DOHH2 (cell line): ENCODE data around the gene OR5B3.

ENCODE experiments used
- H3F3A ChIP-seq: fragments of 200-600 bp; sonication (generic), shearing (Covaris generic); 2 replicates; pipeline ENCODE4 v1.6.0; 2016; ENCODE audit warnings: antibody characterized with exemption, mild to moderate bottlenecking; ENCODE audit not compliant: control insufficient read depth, insufficient read depth
- H3K27ac ChIP-seq: fragments of 200-600 bp; sonication (generic); 2 replicates; pipeline ENCODE4 v1.5.1; 2014; ENCODE audit warnings: low read depth, mild to moderate bottlenecking, low read length, moderate library complexity
- H3K27me3 ChIP-seq: fragments of 200-600 bp; sonication (generic); 2 replicates; pipeline ENCODE4 v1.6.1; 2014; ENCODE audit warnings: mild to moderate bottlenecking, low read length, mixed read lengths; ENCODE audit not compliant: control insufficient read depth
- H3K36me3 ChIP-seq: fragments of 200-600 bp; sonication (generic); 2 replicates; pipeline ENCODE4 v1.6.1; 2014; ENCODE audit warnings: mild to moderate bottlenecking, low read length, moderate library complexity, mixed read lengths; ENCODE audit not compliant: control insufficient read depth
- H3K4me1 ChIP-seq: fragments of 200-600 bp; sonication (generic); 2 replicates; pipeline ENCODE4 v1.6.1; 2014; ENCODE audit warnings: mild to moderate bottlenecking, low read length, mixed read lengths; ENCODE audit not compliant: control insufficient read depth
- H3K4me2 ChIP-seq: fragments of 200-600 bp; sonication (generic); 2 replicates; pipeline ENCODE4 v1.6.0; 2014; ENCODE audit warnings: mild to moderate bottlenecking, low read length, moderate library complexity
- H3K4me3 ChIP-seq: fragments of 200-600 bp; sonication (generic); 2 replicates; pipeline ENCODE4 v1.5.1; 2014; ENCODE audit warnings: mild to moderate bottlenecking, low read length, mixed read lengths
- H3K79me2 ChIP-seq: fragments of 200-600 bp; sonication (generic); 2 replicates; pipeline ENCODE4 v1.6.1; 2014; ENCODE audit warnings: mild to moderate bottlenecking, low read length, mixed read lengths; ENCODE audit not compliant: control insufficient read depth
- H3K9me2 ChIP-seq: fragments of 200-600 bp; sonication (generic); replicated peaks from 2 replicates; pipeline ENCODE4 v1.6.1; 2014; ENCODE audit warnings: mild to moderate bottlenecking, low read length, mixed read lengths; ENCODE audit not compliant: control insufficient read depth
- H3K9me3 ChIP-seq: fragments of 200-600 bp; sonication (generic); 2 replicates; pipeline ENCODE4 v1.6.1; 2014; ENCODE audit warnings: antibody characterized with exemption, low read length, mixed read lengths; ENCODE audit not compliant: control insufficient read depth, insufficient read depth
- H4K20me1 ChIP-seq: fragments of 200-600 bp; sonication (generic); 2 replicates; pipeline ENCODE4 v1.6.0; 2014; ENCODE audit warnings: low read depth, mild to moderate bottlenecking, antibody characterized with exemption, low read length, moderate library complexity; ENCODE audit not compliant: control insufficient read depth, insufficient read depth
- CTCF ChIP-seq: fragments of 200-600 bp; sonication (generic); IDR thresholded peaks from one replicate; pipeline ENCODE4 v1.5.1; 2014; ENCODE audit warnings: antibody characterized with exemption, mild to moderate bottlenecking, low read depth, low read length; ENCODE audit not compliant: poor library complexity, severe bottlenecking
- EZH2phosphoT487 ChIP-seq: fragments of 200-600 bp; sonication (generic); IDR thresholded peaks from 2 replicates; pipeline ENCODE4 v1.6.1; 2017; ENCODE audit warnings: borderline replicate concordance, mild to moderate bottlenecking, antibody characterized with exemption, low read length, moderate library complexity, mixed read lengths

OR5B3 gene

GRCh38 chr11:58390551-58391063 is 16.1 kb downstream of the OR5B3 start:
- Histone ChIP-seq H3K27ac (no peak overlapping the region), H3K9me3 (no peaks in the 10 kb centered on the region), H3K4me3 (no peak overlapping the region), H3K9me2 (no peaks in the 10 kb centered on the region), H3K4me2 (no peak overlapping the region), H3K27me3 (no peaks in the 10 kb centered on the region), H4K20me1 (no peaks in the 10 kb centered on the region), H3K4me1 (no peaks in the 10 kb centered on the region), H3K79me2 (no peaks in the 10 kb centered on the region), H3F3A (no peaks in the 10 kb centered on the region), H3K36me3 (no peaks in the 10 kb centered on the region)
- no peak for TF ChIP-seq EZH2phosphoT487
- TF ChIP-seq CTCF: no peak

- Histone ChIP-seq H4K20me1 (no peaks in the 10 kb centered on the region), H3K27ac (no peak within 1 kb of the TSS), H3K9me3 (no peaks in the 10 kb centered on the region), H3K4me1 (no peaks in the 10 kb centered on the region), H3K4me3 (no peak within 1 kb of the TSS), H3K36me3 (no peaks in the 10 kb centered on the region), H3K79me2 (no peaks in the 10 kb centered on the region), H3K4me2 (no peak within 1 kb of the TSS), H3K27me3 (no peaks in the 10 kb centered on the region), H3F3A (no peaks in the 10 kb centered on the region), H3K9me2 (no peaks in the 10 kb centered on the region)
- TF ChIP-seq EZH2phosphoT487 (no peak), CTCF (no peak)
These were observed 47.7 kb downstream of the OR5B3 start, which contains the start of gene OR5B17 for GRCh38 chr11:58358969-58359368. Gene OR5B17, minus strand, starts transcription at chr11:58359069. Its CDS starts 0 bp downstream, at chr11:58359069.

GRCh38 chr11:58354727-58355126 is 51.9 kb downstream of the OR5B3 start:
- H4K20me1 ChIP-seq: no peaks in the 10 kb centered on the region
- H3K9me3 ChIP-seq: no peaks in the 10 kb centered on the region
- no peaks in the 10 kb centered on the region for H3K36me3 ChIP-seq
- H3F3A ChIP-seq: no peaks in the 10 kb centered on the region
- H3K27ac ChIP-seq: no peak overlapping the region
- TF ChIP-seq EZH2phosphoT487 (no peak), CTCF (no peak)
- no peak overlapping the region for H3K4me3 ChIP-seq
- H3K9me2 ChIP-seq: no peaks in the 10 kb centered on the region
- no peaks in the 10 kb centered on the region for H3K4me1 ChIP-seq
- no peak overlapping the region for H3K4me2 ChIP-seq
- no peaks in the 10 kb centered on the region for H3K27me3 ChIP-seq
- no peaks in the 10 kb centered on the region for H3K79me2 ChIP-seq
